LNCaP clone FGC (cell line): ENCODE results near the gene ACRBP.

Experiments
- DNase-seq: peaks from one replicate; pipeline ENCODE4 v3.0.0-alpha.2; 2011; ENCODE audit warnings: low read depth
- H3K4me3 ChIP-seq: 2 replicates; pipeline ENCODE4 v1.5.1; 2011; ENCODE audit warnings: mild to moderate bottlenecking, low read depth, low read length, control low read depth
- TF ChIP-seq, protein P1 (sequence below): IDR thresholded peaks from 2 replicates; pipeline ENCODE4 v1.5.1; 2012; ENCODE audit warnings: mild to moderate bottlenecking; ENCODE audit not compliant: control insufficient read depth, insufficient read depth; ENCODE audit errors: extremely low read depth

ACRBP gene

DNA sequence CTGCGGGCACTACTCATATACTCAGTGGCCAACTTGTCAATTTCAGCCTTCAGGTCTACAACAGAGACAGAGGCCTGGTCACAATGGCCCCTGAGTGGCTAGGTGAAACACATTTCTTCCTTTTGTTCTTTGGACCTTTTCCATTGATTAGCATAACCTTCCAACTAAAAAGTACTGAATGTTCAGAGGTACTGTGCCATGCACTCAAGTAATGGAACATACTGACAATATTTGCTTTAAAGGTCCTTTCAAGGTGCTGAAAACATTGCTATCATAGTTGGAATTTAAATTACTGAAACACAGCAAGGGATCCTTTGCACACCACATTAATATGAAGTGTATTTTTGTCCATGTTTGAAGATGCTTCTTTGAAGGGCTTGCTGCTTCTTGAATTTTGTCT, 6.1 kb upstream of the ACRBP start:
- TF ChIP-seq, protein P1, sequence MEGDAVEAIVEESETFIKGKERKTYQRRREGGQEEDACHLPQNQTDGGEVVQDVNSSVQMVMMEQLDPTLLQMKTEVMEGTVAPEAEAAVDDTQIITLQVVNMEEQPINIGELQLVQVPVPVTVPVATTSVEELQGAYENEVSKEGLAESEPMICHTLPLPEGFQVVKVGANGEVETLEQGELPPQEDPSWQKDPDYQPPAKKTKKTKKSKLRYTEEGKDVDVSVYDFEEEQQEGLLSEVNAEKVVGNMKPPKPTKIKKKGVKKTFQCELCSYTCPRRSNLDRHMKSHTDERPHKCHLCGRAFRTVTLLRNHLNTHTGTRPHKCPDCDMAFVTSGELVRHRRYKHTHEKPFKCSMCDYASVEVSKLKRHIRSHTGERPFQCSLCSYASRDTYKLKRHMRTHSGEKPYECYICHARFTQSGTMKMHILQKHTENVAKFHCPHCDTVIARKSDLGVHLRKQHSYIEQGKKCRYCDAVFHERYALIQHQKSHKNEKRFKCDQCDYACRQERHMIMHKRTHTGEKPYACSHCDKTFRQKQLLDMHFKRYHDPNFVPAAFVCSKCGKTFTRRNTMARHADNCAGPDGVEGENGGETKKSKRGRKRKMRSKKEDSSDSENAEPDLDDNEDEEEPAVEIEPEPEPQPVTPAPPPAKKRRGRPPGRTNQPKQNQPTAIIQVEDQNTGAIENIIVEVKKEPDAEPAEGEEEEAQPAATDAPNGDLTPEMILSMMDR: no peak
- DNase-seq: no peak
- H3K4me3 ChIP-seq: no peak overlapping the region

DNA sequence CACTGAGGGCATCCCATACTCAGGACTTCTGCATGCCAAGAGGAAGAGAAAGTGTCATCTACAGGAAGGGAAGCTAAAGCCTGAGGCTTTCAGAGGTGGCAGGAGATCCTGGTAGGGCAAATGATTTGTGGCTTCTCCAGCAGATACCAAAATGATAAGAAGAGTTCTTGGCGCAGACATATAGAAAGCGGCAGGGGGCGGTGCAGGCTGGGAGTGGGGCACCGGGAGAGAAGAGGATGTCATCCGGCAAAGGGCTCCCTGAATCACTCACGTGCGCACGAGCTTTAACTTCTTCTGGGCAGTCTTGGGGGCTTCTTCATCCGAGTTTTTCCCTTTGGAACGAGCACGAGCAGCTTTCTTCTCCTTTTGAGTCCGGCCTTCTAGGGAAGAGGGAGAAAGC, 5.2 kb upstream of the ACRBP start:
- DNase-seq: no peak
- no peak overlapping the region for H3K4me3 ChIP-seq
- TF ChIP-seq, protein P1: no peak

DNA sequence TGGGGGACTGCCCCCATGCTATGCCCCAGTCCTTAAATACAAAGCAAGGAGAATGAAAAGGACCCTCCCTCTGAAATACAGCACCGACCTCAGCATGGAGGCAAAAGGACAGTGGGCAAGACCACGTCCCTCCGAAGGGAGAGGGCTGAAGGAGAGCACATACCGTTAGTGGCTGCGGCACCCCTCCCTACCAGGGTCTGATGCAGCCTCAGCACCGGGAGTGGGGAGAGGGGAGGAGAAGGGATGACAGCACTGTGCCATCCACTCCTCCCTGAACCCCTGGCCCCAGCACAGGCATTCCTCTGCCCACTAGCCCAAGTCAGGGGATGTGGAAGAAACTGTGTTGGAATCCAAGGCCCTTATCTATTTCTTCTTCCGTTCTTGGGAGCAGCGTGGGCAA, 3.6 kb upstream of the ACRBP start:
- no peak overlapping the region for H3K4me3 ChIP-seq
- TF ChIP-seq, protein P1: no peak
- no peak for DNase-seq

DNA sequence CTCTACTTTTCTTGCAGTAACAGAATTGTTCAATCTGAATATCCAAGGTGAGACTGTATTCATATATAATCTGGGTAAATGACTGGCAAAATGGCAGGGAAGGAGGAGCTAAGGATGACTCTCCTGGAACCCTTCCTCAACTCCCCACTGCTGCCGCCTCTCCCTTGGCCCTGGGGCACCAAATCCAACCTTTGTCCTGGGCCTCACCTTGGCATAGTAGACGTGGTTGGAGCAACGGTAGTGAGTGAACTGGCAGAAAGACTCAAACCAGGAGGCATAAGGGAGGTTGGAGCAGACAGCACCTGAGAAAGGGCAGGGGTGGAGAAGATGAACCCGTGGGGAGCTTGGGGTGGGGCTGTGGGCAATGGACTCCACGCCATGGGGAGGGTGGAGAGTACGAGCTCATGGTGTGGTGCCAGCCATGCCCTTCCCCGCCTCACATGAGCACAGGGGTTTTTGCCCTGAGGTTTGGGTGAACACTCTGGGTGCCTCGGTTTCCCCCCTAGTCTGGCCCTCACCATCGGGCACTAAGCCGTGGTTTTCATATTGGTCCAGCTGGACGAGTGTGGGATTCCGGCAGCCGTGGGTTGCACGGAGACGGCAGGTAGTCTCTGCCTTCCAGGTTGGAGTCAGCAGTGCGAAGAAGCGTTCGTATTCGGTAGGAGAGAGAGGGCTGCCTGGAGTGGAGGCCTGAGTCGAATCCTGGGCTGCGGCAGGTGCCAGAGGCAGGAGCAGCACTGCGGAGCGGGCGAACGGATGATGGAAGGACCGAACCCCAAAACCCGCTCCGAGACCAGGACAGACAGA, 753 bp downstream of the ACRBP start:
- no peak overlapping the region for H3K4me3 ChIP-seq
- TF ChIP-seq, protein P1: no peak
- DNase-seq: no peak

DNA sequence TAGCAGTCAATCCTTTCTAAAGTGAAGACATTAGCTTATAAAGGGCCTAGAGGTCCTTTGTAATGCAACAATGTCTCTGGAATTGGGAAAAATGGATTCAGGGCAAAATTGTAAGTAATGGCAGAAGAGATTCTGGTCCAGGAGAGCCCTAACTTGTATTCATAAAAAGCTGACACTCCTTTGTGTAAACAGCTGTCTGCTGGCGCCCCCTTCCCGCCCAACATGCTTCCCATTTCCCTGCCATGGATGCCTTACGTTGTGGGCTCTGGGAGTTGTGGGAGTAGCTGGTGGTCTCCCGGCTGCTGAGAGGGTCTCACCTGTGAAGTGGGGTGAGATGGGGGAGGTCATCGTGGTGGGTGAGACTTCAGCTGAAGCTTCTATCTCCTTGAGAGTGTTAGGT, 2.3 kb downstream of the ACRBP start:
- no peak overlapping the region for H3K4me3 ChIP-seq
- DNase-seq: no peak
- TF ChIP-seq, protein P1: no peak

DNA sequence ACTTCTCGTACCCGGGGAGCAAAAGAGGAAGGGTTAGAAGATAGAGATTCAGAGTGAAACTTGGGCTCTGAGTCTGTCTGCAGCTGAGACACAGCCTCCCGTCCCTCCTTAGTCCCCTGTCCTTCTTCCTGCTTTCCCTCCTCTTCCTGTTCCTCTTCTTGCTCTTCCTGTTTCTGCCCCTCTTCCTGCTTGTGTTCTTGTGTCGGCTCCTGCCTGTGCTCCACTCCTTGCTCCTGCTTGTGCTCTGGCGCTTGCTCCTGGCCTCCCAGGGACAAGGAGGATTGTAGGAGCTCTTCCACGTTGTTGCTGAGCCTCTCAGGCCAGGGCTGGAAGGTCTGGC, 3.0 kb downstream of the ACRBP start:
- no peak overlapping the region for H3K4me3 ChIP-seq
- no peak for DNase-seq
- TF ChIP-seq, protein P1: no peak
